Mesothelial cell of epicardium (in vitro differentiated cells): Measurements from ENCODE around the gene SLCO4C1. TPM values are rescaled to one million over a fixed set of nuclear protein-coding genes. Genes with fewer than 3 reads are reported as not detected.

Experiments
- total RNA-seq: library from RNA; stranded (reverse); gene quantifications from 3 replicates; pipeline ENCODE4 v1.2.1, GENCODE V29; 2021

SLCO4C1 gene
- total RNA-seq, 1 donor from 2014 or later, result 1.3 TPM

Other genes starting within 250 kb of the SLCO4C1 start
- gene SLCO6A1, start 202.7 kb upstream of the SLCO4C1 start, total RNA-seq, result 5.7 to 6.2 TPM (median 5.9 TPM) in 3 replicates